Upper lobe of left lung (tissue), 4 donors: ENCODE data around the gene CCK.

Experiments
- CTCF ChIP-seq, 6 experiments: fragments of 450-650 bp in 4 of 6; fragments of 200-600 bp in 2 of 6; sonication (generic) in 2 of 6; IDR thresholded peaks; one replicate each; pipeline ENCODE4 v1.5.1; 2016 to 2019; ENCODE audit warnings: antibody characterized with exemption in 6 of 6
- EP300 ChIP-seq, 4 donors: sonication (generic); formaldehyde crosslinking; IDR thresholded peaks; one replicate each; pipeline ENCODE4 v1.5.1; 2017; ENCODE audit warnings: antibody characterized with exemption in 4 of 4, control low read depth in 2 of 4
- POLR2AphosphoS5 ChIP-seq, 2 donors: sonication (generic); formaldehyde crosslinking; IDR thresholded peaks; one replicate each; pipeline ENCODE4 v1.5.1; 2017; ENCODE audit warnings: antibody characterized with exemption in 2 of 2

GRCh38 chr3:42225486-42226363, 40.3 kb downstream of the CCK start:
- TF ChIP-seq CTCF (IDR thresholded peaks at IDR 0.05): no peak
- TF ChIP-seq POLR2AphosphoS5 (IDR thresholded peaks at IDR 0.05): no peak
- TF ChIP-seq EP300 (IDR thresholded peaks at IDR 0.05): no peak
